Measurements from ENCODE around the gene ORC6.

ORC6 gene

DNA sequence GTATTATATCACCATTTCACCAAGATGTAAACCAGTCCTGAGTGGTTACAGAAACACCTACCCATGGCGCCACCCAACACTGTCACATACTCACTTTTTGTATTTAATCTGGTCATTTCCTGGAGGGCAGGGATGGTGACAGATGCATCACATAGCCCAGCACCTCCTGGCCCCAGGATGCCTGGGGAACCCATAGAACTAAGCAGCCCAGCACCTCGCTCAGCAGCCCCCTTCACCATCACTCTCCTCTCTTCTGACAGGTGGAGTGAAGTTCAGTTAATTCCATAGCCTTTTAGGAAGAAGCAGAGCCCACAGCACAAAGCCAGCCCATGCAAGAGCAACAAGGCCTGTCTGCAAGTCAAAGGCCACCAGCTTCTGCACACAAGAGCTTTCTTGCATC, 31.2 kb downstream of the ORC6 start:
- DNase-seq (ENCODE audit: low read depth): no peak
- TF ChIP-seq, protein P1, sequence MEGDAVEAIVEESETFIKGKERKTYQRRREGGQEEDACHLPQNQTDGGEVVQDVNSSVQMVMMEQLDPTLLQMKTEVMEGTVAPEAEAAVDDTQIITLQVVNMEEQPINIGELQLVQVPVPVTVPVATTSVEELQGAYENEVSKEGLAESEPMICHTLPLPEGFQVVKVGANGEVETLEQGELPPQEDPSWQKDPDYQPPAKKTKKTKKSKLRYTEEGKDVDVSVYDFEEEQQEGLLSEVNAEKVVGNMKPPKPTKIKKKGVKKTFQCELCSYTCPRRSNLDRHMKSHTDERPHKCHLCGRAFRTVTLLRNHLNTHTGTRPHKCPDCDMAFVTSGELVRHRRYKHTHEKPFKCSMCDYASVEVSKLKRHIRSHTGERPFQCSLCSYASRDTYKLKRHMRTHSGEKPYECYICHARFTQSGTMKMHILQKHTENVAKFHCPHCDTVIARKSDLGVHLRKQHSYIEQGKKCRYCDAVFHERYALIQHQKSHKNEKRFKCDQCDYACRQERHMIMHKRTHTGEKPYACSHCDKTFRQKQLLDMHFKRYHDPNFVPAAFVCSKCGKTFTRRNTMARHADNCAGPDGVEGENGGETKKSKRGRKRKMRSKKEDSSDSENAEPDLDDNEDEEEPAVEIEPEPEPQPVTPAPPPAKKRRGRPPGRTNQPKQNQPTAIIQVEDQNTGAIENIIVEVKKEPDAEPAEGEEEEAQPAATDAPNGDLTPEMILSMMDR (IDR thresholded peaks at IDR 0.05; ENCODE audit: control insufficient read depth, extremely low read depth, insufficient read depth): no peak
- H3K4me3 ChIP-seq (ENCODE audit: low read depth, low read length): no peak overlapping the region

- no peak overlapping the region for H3K4me3 ChIP-seq (ENCODE audit: low read depth, low read length)
- DNase-seq (ENCODE audit: low read depth): no peak
- TF ChIP-seq, protein P1 (IDR thresholded peaks at IDR 0.05; ENCODE audit: control insufficient read depth, extremely low read depth, insufficient read depth): no peak
Observed at GRCh38 chr16:46721885-46722284, 32.4 kb downstream of the ORC6 start.

GRCh38 chr16:46727184-46727583, 37.7 kb downstream of the ORC6 start:
- TF ChIP-seq, protein P1 (IDR thresholded peaks at IDR 0.05; ENCODE audit: control insufficient read depth, extremely low read depth, insufficient read depth): no peak

GRCh38 chr16:46727630-46728029, 38.2 kb downstream of the ORC6 start:
- TF ChIP-seq, protein P1 (IDR thresholded peaks at IDR 0.05; ENCODE audit: control insufficient read depth, extremely low read depth, insufficient read depth): no peak
- no peak overlapping the region for H3K4me3 ChIP-seq (ENCODE audit: low read depth, low read length)
- no peak for DNase-seq (ENCODE audit: low read depth)

More at GRCh38 chr16:46727184-46727583, 37.7 kb downstream of the ORC6 start:
- DNase-seq (ENCODE audit: low read depth): no peak
- no peak overlapping the region for H3K4me3 ChIP-seq (ENCODE audit: low read depth, low read length)

- TF ChIP-seq, protein P1 (IDR thresholded peaks at IDR 0.05; ENCODE audit: control insufficient read depth, extremely low read depth, insufficient read depth): no peak
- no peak overlapping the region for H3K4me3 ChIP-seq (ENCODE audit: low read depth, low read length)
- no peak for DNase-seq (ENCODE audit: low read depth)
Observed at GRCh38 chr16:46728806-46729205, 39.3 kb downstream of the ORC6 start.

DNA sequence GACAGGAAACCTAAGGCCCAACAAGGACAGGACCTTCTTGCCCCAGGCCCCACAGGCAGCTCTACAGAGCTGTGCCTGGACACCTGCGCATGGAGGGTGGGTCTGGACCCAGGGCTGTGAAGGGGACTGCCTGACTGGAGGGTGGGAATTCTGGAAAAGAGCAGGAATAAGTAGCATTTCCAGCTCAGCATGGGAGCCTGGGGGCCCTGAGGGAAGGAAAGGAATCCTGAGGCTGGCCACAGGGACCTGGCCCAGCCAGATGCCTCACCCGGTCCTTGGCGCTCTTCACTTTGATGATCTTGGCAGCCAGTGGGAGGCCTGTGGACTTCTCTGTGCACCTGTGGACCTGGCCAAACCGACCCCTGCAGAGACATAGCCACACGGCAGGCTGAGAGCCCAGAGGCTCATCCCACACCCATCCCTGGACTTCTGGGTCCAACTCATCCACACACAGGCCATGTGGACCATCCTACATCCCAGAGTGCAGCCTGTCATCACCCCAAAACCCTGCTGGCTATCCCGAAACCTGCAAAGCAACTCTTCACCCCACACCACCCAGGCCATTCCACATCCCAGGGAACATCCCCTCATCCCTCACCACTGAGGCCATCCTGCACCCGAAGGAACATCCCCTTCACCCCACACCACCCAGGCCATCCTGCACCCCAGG, 40.0 kb downstream of the ORC6 start:
- no peak for DNase-seq (ENCODE audit: low read depth)
- H3K4me3 ChIP-seq (ENCODE audit: low read depth, low read length): no peak overlapping the region
- TF ChIP-seq, protein P1 (IDR thresholded peaks at IDR 0.05; ENCODE audit: control insufficient read depth, extremely low read depth, insufficient read depth): no peak

DNA sequence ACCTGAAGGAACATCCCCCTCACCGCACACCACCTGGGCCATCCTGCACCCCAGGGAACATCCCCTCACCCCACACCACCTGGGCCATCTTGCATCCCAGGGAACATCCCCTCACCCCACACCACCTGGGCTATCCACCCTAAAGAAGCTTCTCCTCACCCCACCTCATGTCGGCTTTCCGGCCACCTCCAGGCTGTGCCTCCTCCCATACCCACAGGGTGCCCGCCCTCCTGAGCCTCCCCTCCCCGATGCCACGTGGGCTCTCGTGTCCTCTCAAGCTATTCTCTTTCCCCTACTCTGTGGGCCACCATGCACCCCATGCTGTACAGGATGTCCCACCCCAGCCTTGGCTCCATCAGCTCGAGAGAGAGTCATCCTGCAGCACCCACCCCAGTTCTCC, 40.7 kb downstream of the ORC6 start:
- no peak overlapping the region for H3K4me3 ChIP-seq (ENCODE audit: low read depth, low read length)
- TF ChIP-seq, protein P1 (IDR thresholded peaks at IDR 0.05; ENCODE audit: control insufficient read depth, extremely low read depth, insufficient read depth): no peak
- DNase-seq (ENCODE audit: low read depth): no peak
